ENCODE results near the gene ADGRG2. TPM values are rescaled to one million over a fixed set of nuclear protein-coding genes. Genes with fewer than 3 reads are reported as not detected.

ADGRG2 gene, protein sequence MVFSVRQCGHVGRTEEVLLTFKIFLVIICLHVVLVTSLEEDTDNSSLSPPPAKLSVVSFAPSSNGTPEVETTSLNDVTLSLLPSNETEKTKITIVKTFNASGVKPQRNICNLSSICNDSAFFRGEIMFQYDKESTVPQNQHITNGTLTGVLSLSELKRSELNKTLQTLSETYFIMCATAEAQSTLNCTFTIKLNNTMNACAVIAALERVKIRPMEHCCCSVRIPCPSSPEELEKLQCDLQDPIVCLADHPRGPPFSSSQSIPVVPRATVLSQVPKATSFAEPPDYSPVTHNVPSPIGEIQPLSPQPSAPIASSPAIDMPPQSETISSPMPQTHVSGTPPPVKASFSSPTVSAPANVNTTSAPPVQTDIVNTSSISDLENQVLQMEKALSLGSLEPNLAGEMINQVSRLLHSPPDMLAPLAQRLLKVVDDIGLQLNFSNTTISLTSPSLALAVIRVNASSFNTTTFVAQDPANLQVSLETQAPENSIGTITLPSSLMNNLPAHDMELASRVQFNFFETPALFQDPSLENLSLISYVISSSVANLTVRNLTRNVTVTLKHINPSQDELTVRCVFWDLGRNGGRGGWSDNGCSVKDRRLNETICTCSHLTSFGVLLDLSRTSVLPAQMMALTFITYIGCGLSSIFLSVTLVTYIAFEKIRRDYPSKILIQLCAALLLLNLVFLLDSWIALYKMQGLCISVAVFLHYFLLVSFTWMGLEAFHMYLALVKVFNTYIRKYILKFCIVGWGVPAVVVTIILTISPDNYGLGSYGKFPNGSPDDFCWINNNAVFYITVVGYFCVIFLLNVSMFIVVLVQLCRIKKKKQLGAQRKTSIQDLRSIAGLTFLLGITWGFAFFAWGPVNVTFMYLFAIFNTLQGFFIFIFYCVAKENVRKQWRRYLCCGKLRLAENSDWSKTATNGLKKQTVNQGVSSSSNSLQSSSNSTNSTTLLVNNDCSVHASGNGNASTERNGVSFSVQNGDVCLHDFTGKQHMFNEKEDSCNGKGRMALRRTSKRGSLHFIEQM
- 0.18 and 0.25 TPM in 2 replicates for total RNA-seq (ENCODE audit: low replicate concordance)

- TF ChIP-seq CTCF (IDR thresholded peaks at IDR 0.05; ENCODE audit: insufficient read depth, low read length), result peak; percentile 8
- H3K4me3 ChIP-seq (ENCODE audit: low read depth, low read length), result peak within 1 kb of the TSS; percentile 35
- peak; percentile 2 for DNase-seq (ENCODE audit: low read depth)
Measured at GRCh38 chrX:19121898-19122640, at the start of gene ADGRG2. TSS of gene ADGRG2 (minus strand) at chrX:19122468. CDS start at chrX:19068834, 53,634 bp downstream.

DNA sequence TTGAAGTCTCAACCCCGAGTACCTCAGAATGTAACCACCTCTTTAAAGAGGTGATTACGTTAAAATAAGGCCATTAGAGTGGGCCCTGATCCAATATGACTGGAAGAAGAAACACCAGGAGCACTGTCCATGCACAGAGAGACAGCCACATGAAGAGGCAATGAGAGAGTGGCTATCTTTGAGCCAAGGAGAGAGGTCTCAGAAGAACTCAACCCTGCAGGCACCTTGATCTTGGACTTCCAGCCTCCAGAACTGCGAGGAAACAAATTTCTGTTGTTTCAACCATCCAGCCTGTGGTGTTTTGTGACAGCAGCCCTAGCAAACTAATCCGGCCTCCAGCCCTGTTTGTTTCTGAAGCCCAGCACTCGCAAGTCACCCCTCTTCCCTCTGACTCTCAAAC lies 46.3 kb upstream of the ADGRG2 start:
- no peak overlapping the region for H3K4me3 ChIP-seq (ENCODE audit: low read depth, low read length)
- DNase-seq (ENCODE audit: low read depth), result no peak
- TF ChIP-seq CTCF (IDR thresholded peaks at IDR 0.05; ENCODE audit: insufficient read depth, low read length), result no peak

- TF ChIP-seq CTCF (IDR thresholded peaks at IDR 0.05; ENCODE audit: insufficient read depth, low read length), result no peak
- no peak for DNase-seq (ENCODE audit: low read depth)
- H3K4me3 ChIP-seq (ENCODE audit: low read depth, low read length), result no peak overlapping the region
Measured at GRCh38 chrX:19162851-19163250, 40.6 kb upstream of the ADGRG2 start.

GRCh38 chrX:19156186-19156585 lies 33.9 kb upstream of the ADGRG2 start:
- TF ChIP-seq CTCF (IDR thresholded peaks at IDR 0.05; ENCODE audit: insufficient read depth, low read length), result no peak
- DNase-seq (ENCODE audit: low read depth), result peak; percentile 25
- no peak overlapping the region for H3K4me3 ChIP-seq (ENCODE audit: low read depth, low read length)

- DNase-seq (ENCODE audit: low read depth), result peak; percentile 18
- no peak overlapping the region for H3K4me3 ChIP-seq (ENCODE audit: low read depth, low read length)
- TF ChIP-seq CTCF (IDR thresholded peaks at IDR 0.05; ENCODE audit: insufficient read depth, low read length), result no peak
Measured at GRCh38 chrX:19152762-19153161, 30.5 kb upstream of the ADGRG2 start.

DNA sequence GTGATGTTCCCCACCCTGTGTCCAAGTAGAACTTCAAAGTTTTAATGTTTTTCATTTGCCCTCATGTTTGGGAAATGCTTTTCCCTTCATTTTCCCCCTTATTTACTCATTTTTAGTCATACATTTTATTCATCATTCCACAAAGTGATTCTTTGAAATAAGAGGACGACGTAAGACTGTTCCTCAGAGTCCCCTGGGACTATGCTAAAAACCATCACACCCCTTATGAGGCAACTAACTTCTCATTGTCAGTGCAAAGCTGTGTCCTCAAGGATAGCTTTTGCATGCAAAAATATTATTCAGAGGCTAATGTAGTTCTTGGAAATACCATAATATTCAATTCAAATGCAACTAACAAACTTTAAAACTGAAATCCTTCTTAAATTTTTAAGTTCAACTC lies 14.8 kb upstream of the ADGRG2 start:
- no peak for TF ChIP-seq CTCF (IDR thresholded peaks at IDR 0.05; ENCODE audit: insufficient read depth, low read length)
- no peak overlapping the region for H3K4me3 ChIP-seq (ENCODE audit: low read depth, low read length)
- DNase-seq (ENCODE audit: low read depth), result no peak

Data from fibroblast of the aortic adventitia (primary cell).